ENCODE data around the gene SF3A1.

GRCh38 chr22:30402028-30402765, 45.5 kb upstream of the SF3A1 start:
- no peak for TF ChIP-seq CTCF (IDR thresholded peaks at IDR 0.05)
- no peak for TF ChIP-seq NFYB (CRISPR knock-in tag; conservative IDR thresholded peaks at IDR 0.05; ENCODE audit: low read depth)
- no peak for TF ChIP-seq PREB (CRISPR knock-in tag; IDR thresholded peaks at IDR 0.05; ENCODE audit: borderline replicate concordance)
- TF ChIP-seq, protein P1, sequence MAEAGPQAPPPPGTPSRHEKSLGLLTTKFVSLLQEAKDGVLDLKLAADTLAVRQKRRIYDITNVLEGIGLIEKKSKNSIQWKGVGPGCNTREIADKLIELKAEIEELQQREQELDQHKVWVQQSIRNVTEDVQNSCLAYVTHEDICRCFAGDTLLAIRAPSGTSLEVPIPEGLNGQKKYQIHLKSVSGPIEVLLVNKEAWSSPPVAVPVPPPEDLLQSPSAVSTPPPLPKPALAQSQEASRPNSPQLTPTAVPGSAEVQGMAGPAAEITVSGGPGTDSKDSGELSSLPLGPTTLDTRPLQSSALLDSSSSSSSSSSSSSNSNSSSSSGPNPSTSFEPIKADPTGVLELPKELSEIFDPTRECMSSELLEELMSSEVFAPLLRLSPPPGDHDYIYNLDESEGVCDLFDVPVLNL (CRISPR knock-in tag; IDR thresholded peaks at IDR 0.05; ENCODE audit: borderline replicate concordance, low read depth): no peak
- TF ChIP-seq ZNF232 (CRISPR knock-in tag; IDR thresholded peaks at IDR 0.05): no peak
- TF ChIP-seq ZNF317 (CRISPR knock-in tag; IDR thresholded peaks at IDR 0.05; ENCODE audit: borderline replicate concordance, low read depth): no peak
